ENCODE data around the gene PRPH.
A peak's percentile ranks its signal among the peaks of the same experiment; 100 is the strongest.

Gene PRPH

DNA sequence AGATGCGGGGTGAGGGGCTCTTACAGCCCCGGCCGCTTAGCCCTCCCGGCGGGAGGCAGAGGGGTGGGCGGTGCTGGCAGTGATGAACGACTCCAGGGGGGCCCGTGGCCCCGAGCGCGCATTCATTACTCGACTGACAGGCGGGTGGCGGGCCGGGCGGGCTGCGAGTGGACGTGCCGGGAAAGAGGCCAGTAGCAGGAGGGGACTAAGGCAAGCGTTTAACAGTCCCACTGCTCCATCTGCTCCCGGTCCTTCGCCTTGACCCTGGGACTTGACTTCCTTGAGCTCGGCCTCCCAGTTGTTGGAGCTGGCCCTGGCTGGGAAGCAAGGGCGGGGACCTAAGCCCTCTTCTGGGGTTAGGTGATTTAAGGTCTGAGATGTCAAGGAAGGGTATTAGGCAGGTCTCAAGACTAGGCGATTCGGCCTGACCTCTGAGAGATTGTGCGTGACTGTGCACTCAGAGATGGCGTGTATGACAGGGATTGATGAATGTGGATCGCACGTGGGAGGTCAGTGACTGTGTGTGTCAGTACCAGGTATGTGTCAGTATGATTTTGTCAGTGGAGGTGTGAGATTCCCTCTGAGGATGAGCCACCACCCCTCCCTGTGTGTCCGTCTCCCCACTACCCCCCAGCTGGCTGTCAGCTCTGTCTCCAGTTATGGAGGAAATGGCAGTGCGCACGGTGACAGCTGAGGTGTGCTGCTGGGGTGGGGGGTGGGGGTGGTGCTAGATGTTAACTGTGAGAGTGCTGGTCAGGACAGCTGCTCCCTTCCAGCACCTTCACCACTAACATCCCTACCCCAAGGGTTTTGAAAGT, 48.2 kb downstream of the PRPH start:
- ATAC-seq, result peak; percentile 6
- TF ChIP-seq BACH2 (CRISPR knock-in tag; IDR thresholded peaks at IDR 0.05; ENCODE audit: borderline replicate concordance) (no peak), ZFP30 (CRISPR knock-in tag; IDR thresholded peaks at IDR 0.05) (no peak), ZNF8 (CRISPR knock-in tag; IDR thresholded peaks at IDR 0.05) (no peak), GLIS3 (CRISPR knock-in tag; IDR thresholded peaks at IDR 0.05) (no peak), RARB (CRISPR knock-in tag; IDR thresholded peaks at IDR 0.05) (no peak)
- TF ChIP-seq, protein P1, sequence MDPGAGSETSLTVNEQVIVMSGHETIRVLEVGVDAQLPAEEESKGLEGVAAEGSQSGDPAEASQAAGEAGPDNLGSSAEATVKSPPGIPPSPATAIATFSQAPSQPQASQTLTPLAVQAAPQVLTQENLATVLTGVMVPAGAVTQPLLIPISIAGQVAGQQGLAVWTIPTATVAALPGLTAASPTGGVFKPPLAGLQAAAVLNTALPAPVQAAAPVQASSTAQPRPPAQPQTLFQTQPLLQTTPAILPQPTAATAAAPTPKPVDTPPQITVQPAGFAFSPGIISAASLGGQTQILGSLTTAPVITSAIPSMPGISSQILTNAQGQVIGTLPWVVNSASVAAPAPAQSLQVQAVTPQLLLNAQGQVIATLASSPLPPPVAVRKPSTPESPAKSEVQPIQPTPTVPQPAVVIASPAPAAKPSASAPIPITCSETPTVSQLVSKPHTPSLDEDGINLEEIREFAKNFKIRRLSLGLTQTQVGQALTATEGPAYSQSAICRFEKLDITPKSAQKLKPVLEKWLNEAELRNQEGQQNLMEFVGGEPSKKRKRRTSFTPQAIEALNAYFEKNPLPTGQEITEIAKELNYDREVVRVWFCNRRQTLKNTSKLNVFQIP (CRISPR knock-in tag; IDR thresholded peaks at IDR 0.05; ENCODE audit: borderline replicate concordance, low read depth), result no peak

GRCh38 chr12:49344486-49345050, 49.6 kb downstream of the PRPH start:
- no peak for ATAC-seq

DNA sequence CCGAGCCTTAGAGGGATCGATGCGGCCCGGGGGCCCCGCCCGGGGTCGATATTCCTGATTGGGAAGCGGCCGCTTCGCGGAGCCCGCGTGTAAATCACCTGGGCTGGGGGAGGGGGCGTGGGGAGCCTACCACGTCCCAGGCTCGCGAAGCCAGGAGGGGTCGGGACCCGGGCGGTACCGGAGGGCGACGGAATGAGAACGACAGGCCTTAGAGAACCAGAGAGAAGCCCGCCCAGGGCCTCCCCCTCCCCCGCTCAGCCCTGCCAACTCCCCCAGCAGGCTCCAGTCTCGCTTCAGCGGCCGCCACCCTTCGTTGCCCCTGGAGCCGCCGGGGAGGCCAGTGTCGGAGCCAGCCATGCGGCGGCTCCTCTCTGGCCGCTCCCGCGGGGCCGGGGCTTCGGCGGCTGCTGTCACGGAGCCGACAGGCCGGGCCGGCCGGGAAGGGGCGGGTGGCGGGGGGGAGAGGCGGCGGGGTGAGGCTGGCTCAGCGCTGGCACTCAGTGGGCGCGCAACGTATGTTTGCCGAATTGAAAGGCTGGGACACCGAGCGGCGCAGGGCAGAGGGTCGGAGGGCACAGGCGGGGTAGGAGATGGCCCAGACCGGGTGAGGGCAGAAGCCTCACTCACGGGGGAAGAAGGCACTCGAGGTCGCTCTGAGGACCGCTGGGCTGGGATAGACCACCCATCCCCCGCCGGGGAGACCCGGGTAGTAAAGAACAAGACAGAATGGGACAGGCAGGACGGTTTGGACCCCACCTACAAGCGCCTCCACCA, 50.3 kb downstream of the PRPH start:
- TF ChIP-seq TCF4 (CRISPR knock-in tag; IDR thresholded peaks at IDR 0.05; ENCODE audit: borderline replicate concordance) (no peak), ZNF8 (CRISPR knock-in tag; IDR thresholded peaks at IDR 0.05) (no peak), TOX (CRISPR knock-in tag; IDR thresholded peaks at IDR 0.05; ENCODE audit: borderline replicate concordance) (no peak), SNAI2 (CRISPR knock-in tag; IDR thresholded peaks at IDR 0.05) (no peak), ZNF565 (CRISPR knock-in tag; conservative IDR thresholded peaks at IDR 0.05; ENCODE audit: low read depth) (no peak), ISL1 (CRISPR knock-in tag; IDR thresholded peaks at IDR 0.05) (no peak), ZFP3 (CRISPR knock-in tag; IDR thresholded peaks at IDR 0.05) (no peak), RARB (CRISPR knock-in tag; IDR thresholded peaks at IDR 0.05) (no peak), ZNF70 (CRISPR knock-in tag; IDR thresholded peaks at IDR 0.05) (no peak), CSDC2 (CRISPR knock-in tag; IDR thresholded peaks at IDR 0.05) (no peak)
- TF ChIP-seq, protein P2, sequence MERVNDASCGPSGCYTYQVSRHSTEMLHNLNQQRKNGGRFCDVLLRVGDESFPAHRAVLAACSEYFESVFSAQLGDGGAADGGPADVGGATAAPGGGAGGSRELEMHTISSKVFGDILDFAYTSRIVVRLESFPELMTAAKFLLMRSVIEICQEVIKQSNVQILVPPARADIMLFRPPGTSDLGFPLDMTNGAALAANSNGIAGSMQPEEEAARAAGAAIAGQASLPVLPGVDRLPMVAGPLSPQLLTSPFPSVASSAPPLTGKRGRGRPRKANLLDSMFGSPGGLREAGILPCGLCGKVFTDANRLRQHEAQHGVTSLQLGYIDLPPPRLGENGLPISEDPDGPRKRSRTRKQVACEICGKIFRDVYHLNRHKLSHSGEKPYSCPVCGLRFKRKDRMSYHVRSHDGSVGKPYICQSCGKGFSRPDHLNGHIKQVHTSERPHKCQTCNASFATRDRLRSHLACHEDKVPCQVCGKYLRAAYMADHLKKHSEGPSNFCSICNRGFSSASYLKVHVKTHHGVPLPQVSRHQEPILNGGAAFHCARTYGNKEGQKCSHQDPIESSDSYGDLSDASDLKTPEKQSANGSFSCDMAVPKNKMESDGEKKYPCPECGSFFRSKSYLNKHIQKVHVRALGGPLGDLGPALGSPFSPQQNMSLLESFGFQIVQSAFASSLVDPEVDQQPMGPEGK (CRISPR knock-in tag; IDR thresholded peaks at IDR 0.05; ENCODE audit: borderline replicate concordance), result no peak
- TF ChIP-seq, protein P3, sequence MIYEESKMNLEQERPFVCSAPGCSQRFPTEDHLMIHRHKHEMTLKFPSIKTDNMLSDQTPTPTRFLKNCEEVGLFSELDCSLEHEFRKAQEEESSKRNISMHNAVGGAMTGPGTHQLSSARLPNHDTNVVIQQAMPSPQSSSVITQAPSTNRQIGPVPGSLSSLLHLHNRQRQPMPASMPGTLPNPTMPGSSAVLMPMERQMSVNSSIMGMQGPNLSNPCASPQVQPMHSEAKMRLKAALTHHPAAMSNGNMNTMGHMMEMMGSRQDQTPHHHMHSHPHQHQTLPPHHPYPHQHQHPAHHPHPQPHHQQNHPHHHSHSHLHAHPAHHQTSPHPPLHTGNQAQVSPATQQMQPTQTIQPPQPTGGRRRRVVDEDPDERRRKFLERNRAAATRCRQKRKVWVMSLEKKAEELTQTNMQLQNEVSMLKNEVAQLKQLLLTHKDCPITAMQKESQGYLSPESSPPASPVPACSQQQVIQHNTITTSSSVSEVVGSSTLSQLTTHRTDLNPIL (CRISPR knock-in tag; IDR thresholded peaks at IDR 0.05; ENCODE audit: low read depth), result no peak
- peak; percentile 3 for ATAC-seq

More at GRCh38 chr12:49344486-49345050, 49.6 kb downstream of the PRPH start:
- TF ChIP-seq, protein P2 (CRISPR knock-in tag; IDR thresholded peaks at IDR 0.05; ENCODE audit: borderline replicate concordance), result no peak
- TF ChIP-seq BACH2 (CRISPR knock-in tag; IDR thresholded peaks at IDR 0.05; ENCODE audit: borderline replicate concordance) (no peak), ZNF70 (CRISPR knock-in tag; IDR thresholded peaks at IDR 0.05) (no peak), ARNTL (CRISPR knock-in tag; IDR thresholded peaks at IDR 0.05; ENCODE audit: borderline replicate concordance, low read depth) (no peak), GLIS3 (CRISPR knock-in tag; IDR thresholded peaks at IDR 0.05) (no peak), OSR1 (CRISPR knock-in tag; IDR thresholded peaks at IDR 0.05) (no peak), PPARA (CRISPR knock-in tag; IDR thresholded peaks at IDR 0.05; ENCODE audit: borderline replicate concordance) (no peak), ZC3H10 (CRISPR knock-in tag; IDR thresholded peaks at IDR 0.05) (no peak), TCF4 (CRISPR knock-in tag; IDR thresholded peaks at IDR 0.05; ENCODE audit: borderline replicate concordance) (no peak)
- TF ChIP-seq, protein P4, sequence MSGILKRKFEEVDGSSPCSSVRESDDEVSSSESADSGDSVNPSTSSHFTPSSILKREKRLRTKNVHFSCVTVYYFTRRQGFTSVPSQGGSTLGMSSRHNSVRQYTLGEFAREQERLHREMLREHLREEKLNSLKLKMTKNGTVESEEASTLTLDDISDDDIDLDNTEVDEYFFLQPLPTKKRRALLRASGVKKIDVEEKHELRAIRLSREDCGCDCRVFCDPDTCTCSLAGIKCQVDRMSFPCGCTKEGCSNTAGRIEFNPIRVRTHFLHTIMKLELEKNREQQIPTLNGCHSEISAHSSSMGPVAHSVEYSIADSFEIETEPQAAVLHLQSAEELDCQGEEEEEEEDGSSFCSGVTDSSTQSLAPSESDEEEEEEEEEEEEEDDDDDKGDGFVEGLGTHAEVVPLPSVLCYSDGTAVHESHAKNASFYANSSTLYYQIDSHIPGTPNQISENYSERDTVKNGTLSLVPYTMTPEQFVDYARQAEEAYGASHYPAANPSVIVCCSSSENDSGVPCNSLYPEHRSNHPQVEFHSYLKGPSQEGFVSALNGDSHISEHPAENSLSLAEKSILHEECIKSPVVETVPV (CRISPR knock-in tag; IDR thresholded peaks at IDR 0.05), result no peak
